Keratinocyte (primary cell): ENCODE results near the gene MALAT1. TPM values are rescaled to one million over a fixed set of nuclear protein-coding genes. Genes with fewer than 3 reads are reported as not detected.

Source experiments
- DNase-seq: peaks from one replicate; pipeline ENCODE4 v3.0.0-alpha.2; 2011; ENCODE audit warnings: low read depth, missing footprints, low spot score
- FAIRE-seq: peaks from 2 replicates; lab custom pipeline; 2011; peaks lifted over from hg19 to GRCh38; lab: Jason Lieb, UNC
- H2AFZ ChIP-seq: 2 replicates; pipeline ENCODE4 v1.6.0; 2012; ENCODE audit warnings: low read length, control low read depth, inconsistent platforms; ENCODE audit not compliant: control insufficient read depth
- H3K27ac ChIP-seq: 2 replicates; pipeline ENCODE4 v1.5.1; 2011; ENCODE audit warnings: low read length; ENCODE audit not compliant: control insufficient read depth, insufficient read depth
- H3K27me3 ChIP-seq: 3 replicates; pipeline ENCODE4 v1.6.0; 2011; ENCODE audit warnings: low read length; ENCODE audit not compliant: control insufficient read depth, insufficient read depth; ENCODE audit errors: extremely low read depth
- H3K36me3 ChIP-seq, 2 experiments: 2 replicates in 1 of 2; 3 replicates in 1 of 2; pipeline ENCODE4 v1.5.1; 2011; ENCODE audit warnings: low read length in 2 of 2, mild to moderate bottlenecking in 1 of 2; ENCODE audit not compliant: control insufficient read depth in 2 of 2, insufficient read depth in 2 of 2; ENCODE audit errors: extremely low read depth in 1 of 2
- H3K4me1 ChIP-seq: 3 replicates; pipeline ENCODE4 v1.5.1; 2011; ENCODE audit warnings: low read length; ENCODE audit not compliant: control insufficient read depth, insufficient read depth; ENCODE audit errors: extremely low read depth
- H3K4me2 ChIP-seq: 3 replicates; pipeline ENCODE4 v1.6.0; 2011; ENCODE audit warnings: low read depth, low read length; ENCODE audit not compliant: control insufficient read depth, insufficient read depth; ENCODE audit errors: extremely low read depth
- H3K4me3 ChIP-seq, 3 experiments: fragments of 200-600 bp in 1 of 3; sonication (generic) in 1 of 3; 2 replicates in 2 of 3; 3 replicates in 1 of 3; pipeline ENCODE4 v1.5.1; 2011 to 2016; ENCODE audit warnings: low read length in 3 of 3, mild to moderate bottlenecking in 3 of 3, control low read depth in 2 of 3, inconsistent platforms in 1 of 3, low read depth in 1 of 3, mixed read lengths in 1 of 3, mixed run types in 1 of 3, moderate library complexity in 1 of 3; ENCODE audit not compliant: control insufficient read depth in 2 of 3, insufficient read depth in 2 of 3; ENCODE audit errors: extremely low read depth in 1 of 3
- H3K79me2 ChIP-seq: 2 replicates; pipeline ENCODE4 v1.6.0; 2012; ENCODE audit warnings: low read length; ENCODE audit not compliant: control insufficient read depth, insufficient read depth
- H3K9ac ChIP-seq: 3 replicates; pipeline ENCODE4 v1.6.0; 2011; ENCODE audit warnings: low read length; ENCODE audit not compliant: control insufficient read depth, insufficient read depth; ENCODE audit errors: extremely low read depth
- H3K9me1 ChIP-seq: 3 replicates; pipeline ENCODE4 v1.6.0; 2011; ENCODE audit warnings: low read length; ENCODE audit not compliant: control insufficient read depth, insufficient read depth; ENCODE audit errors: extremely low read depth
- H3K9me3 ChIP-seq: 2 replicates; pipeline ENCODE4 v1.5.1; 2012; ENCODE audit warnings: low read depth, low read length; ENCODE audit not compliant: control insufficient read depth
- H4K20me1 ChIP-seq: 3 replicates; pipeline ENCODE4 v1.6.0; 2011; ENCODE audit warnings: low read length; ENCODE audit not compliant: control insufficient read depth, insufficient read depth; ENCODE audit errors: extremely low read depth
- EZH2 ChIP-seq: IDR thresholded peaks from one replicate; pipeline ENCODE4 v1.6.1; 2012; ENCODE audit warnings: inconsistent platforms, mild to moderate bottlenecking, low read length, moderate library complexity
- dilution Hi-C: fragments of 300-500 bp; cut with MboI; formaldehyde crosslinking; loops from one replicate; pipeline ENCODE4 v1.7.0; 2020; ENCODE audit warnings: low sequenced_read_pairs; ENCODE audit not compliant: extremely low pct_ligation_motif_present
- polyA plus RNA-seq, 5 experiments: library from polyadenylated mRNA; depleted of rRNA in 3 of 5; stranded (reverse) in 3 of 5; stranded (forward) in 1 of 5; unstranded in 1 of 5; fragments of >200 nt; gene quantifications; 1 replicate in 1 of 5; 2 replicates in 3 of 5; 3 replicates in 1 of 5; pipeline versions ENCODE4 v1.2.1 to v1.2.3, GENCODE V29; 2011 to 2012; ENCODE audit warnings: missing spikeins in 2 of 5, low read depth in 1 of 5, low replicate concordance in 1 of 5
- TF ChIP-seq, protein P1 (sequence below), 3 experiments: IDR thresholded peaks in 1 of 3; conservative IDR thresholded peaks in 1 of 3; optimal IDR thresholded peaks in 1 of 3; 2 replicates in 2 of 3; 3 replicates in 1 of 3; pipeline versions ENCODE3 to v1.5.1; 2011; ENCODE audit warnings: low read length in 3 of 3, mild to moderate bottlenecking in 3 of 3, moderate library complexity in 2 of 3, control low read depth in 1 of 3, inconsistent platforms in 1 of 3; ENCODE audit not compliant: insufficient read depth in 2 of 3; ENCODE audit errors: extremely low read depth in 1 of 3

MALAT1 gene
- polyA plus RNA-seq, 1 donor (not counting 4 experiments of a cell fraction or from before 2014, with no cell fraction given): 1,768 TPM

DNA sequence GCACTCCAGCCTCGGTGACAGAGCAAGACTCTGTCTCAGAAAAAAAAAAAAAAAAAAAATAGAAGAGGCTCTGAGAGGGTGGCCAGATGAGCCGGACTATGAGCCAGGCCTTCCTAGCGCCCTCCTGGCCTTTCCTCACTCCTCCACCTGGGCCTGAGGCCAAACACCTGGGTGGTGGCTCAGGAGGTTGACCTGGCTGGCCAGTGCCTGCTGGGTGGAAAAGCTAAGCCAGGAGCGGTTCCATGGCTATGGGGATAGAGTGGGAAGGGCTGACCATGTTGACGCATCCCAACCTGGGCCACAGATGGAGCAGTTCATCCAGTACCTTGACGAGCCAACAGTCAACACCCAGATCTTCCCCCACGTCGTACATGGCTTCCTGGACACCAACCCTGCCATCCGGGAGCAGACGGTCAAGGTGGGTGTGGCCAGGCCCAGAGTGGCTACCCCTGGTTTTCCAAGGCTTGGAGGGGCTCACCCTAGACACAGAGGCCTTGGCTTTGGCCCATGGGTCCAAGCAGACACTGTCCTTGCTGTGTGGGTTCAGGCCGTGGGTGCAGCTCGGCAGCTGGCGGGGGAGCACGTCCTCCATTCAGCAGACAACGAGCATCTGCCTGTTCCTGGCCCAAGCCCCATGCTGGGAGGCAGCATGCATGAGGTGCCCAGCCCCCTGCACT lies 33.7 kb downstream of the MALAT1 start:
- FAIRE-seq: no peak
- no peak overlapping the region for H3K4me3 ChIP-seq
- H3K9ac ChIP-seq: no peak overlapping the region
- H3K4me1 ChIP-seq: no peaks in the 10 kb centered on the region
- no peaks in the 10 kb centered on the region for H4K20me1 ChIP-seq
- no peak overlapping the region for H3K4me2 ChIP-seq
- dilution Hi-C loops: no loop called here
- no peaks in the 10 kb centered on the region for H3K27me3 ChIP-seq
- peaks cover 3% of the 10 kb centered on the region for H3K79me2 ChIP-seq
- H3K27ac ChIP-seq: no peak overlapping the region
- H2AFZ ChIP-seq: no peak overlapping the region
- H3K9me3 ChIP-seq: no peaks in the 10 kb centered on the region
- DNase-seq: no peak
- TF ChIP-seq, protein P1, sequence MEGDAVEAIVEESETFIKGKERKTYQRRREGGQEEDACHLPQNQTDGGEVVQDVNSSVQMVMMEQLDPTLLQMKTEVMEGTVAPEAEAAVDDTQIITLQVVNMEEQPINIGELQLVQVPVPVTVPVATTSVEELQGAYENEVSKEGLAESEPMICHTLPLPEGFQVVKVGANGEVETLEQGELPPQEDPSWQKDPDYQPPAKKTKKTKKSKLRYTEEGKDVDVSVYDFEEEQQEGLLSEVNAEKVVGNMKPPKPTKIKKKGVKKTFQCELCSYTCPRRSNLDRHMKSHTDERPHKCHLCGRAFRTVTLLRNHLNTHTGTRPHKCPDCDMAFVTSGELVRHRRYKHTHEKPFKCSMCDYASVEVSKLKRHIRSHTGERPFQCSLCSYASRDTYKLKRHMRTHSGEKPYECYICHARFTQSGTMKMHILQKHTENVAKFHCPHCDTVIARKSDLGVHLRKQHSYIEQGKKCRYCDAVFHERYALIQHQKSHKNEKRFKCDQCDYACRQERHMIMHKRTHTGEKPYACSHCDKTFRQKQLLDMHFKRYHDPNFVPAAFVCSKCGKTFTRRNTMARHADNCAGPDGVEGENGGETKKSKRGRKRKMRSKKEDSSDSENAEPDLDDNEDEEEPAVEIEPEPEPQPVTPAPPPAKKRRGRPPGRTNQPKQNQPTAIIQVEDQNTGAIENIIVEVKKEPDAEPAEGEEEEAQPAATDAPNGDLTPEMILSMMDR (optimal IDR thresholded peaks at IDR 0.05 in 1 of 3, IDR thresholded peaks at IDR 0.05 in 1 of 3, conservative IDR thresholded peaks at IDR 0.05 in 1 of 3; ENCODE audit: extremely low read depth in 1 of 3, insufficient read depth in 2 of 3, low read length in 3 of 3): no peak
- no peak for TF ChIP-seq EZH2
- H3K9me1 ChIP-seq: no peaks in the 10 kb centered on the region
- peaks cover 30 to 32% of the 10 kb centered on the region in 2 experiments for H3K36me3 ChIP-seq

DNA sequence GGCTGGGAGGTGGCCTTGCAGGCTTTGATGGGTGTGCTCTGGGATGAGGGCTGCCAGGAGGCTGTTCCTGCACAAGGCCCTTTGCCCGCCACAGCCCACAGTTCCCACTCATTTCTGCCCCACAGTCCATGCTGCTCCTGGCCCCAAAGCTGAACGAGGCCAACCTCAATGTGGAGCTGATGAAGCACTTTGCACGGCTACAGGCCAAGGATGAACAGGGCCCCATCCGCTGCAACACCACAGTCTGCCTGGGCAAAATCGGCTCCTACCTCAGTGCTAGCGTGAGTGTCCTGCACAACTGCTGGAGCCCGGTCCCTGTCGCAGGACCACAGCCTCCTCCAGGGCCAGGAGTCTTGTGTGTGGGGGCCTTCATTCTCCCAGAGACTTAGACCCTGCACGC lies 36.3 kb downstream of the MALAT1 start:
- no peaks in the 10 kb centered on the region for H3K9me1 ChIP-seq
- dilution Hi-C loops: no loop called here
- no peaks in the 10 kb centered on the region for H3K79me2 ChIP-seq
- H3K4me2 ChIP-seq: no peak overlapping the region
- no peak overlapping the region for H3K27ac ChIP-seq
- DNase-seq (no peak), FAIRE-seq (no peak)
- no peaks in the 10 kb centered on the region for H3K27me3 ChIP-seq
- peaks cover 18 to 27% of the 10 kb centered on the region in 2 experiments for H3K36me3 ChIP-seq
- peaks cover 3% of the 10 kb centered on the region for H4K20me1 ChIP-seq
- H3K4me1 ChIP-seq: no peaks in the 10 kb centered on the region
- H3K9me3 ChIP-seq: no peaks in the 10 kb centered on the region
- TF ChIP-seq, protein P1 (optimal IDR thresholded peaks at IDR 0.05 in 1 of 3, IDR thresholded peaks at IDR 0.05 in 1 of 3, conservative IDR thresholded peaks at IDR 0.05 in 1 of 3; ENCODE audit: extremely low read depth in 1 of 3, insufficient read depth in 2 of 3, low read length in 3 of 3): no peak
- TF ChIP-seq EZH2: no peak
- H3K4me3 ChIP-seq: no peak overlapping the region
- H3K9ac ChIP-seq: no peak overlapping the region
- H2AFZ ChIP-seq: no peak overlapping the region
